AG09319 (cell line): Measurements from ENCODE around the gene NANOS2.
"Not testable (repeated sequence)": the region's sequence is repeated elsewhere in the genome, so short reads cannot be mapped to it uniquely, and the experiment has no call there.

ENCODE experiments used
- DNase-seq: peaks from one replicate; pipeline ENCODE4 v3.0.0-alpha.2; 2010; ENCODE audit warnings: low read depth; ENCODE audit errors: extremely low read depth
- CTCF ChIP-seq: IDR thresholded peaks from 2 replicates; pipeline ENCODE4 v1.5.1; 2011; ENCODE audit warnings: low read depth, mild to moderate bottlenecking, inconsistent platforms, low read length, moderate library complexity

Gene NANOS2

DNA sequence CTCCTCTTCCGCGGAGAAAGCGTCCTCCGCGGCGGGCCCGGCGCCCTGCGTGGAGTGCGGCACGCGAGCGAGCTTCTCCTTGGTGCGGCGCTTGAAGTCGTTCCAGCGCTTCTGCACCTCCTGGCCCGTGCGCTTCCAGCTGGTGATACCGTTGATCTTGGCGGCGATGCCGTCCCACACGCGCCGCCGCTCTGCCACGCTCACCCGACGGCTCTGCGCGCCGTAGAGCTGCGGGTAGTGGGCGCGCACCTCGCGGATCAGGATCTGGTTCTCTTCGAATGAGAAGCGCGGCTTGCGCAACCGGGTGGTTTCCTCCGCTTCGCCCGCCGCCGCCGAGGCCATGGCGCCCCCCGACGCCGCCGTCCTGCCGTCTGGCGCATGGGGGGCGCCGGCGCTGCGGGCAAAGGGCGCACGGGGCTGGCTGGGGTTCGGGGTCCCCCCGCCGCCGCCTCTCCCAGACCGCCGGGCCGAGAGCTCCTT, 13.1 kb downstream of the NANOS2 start:
- no peak for DNase-seq
- no peak for TF ChIP-seq CTCF

GRCh38 chr19:45900738-45901431, 13.7 kb downstream of the NANOS2 start:
- DNase-seq: no peak
- no peak for TF ChIP-seq CTCF

GRCh38 chr19:45899919-45900589, 14.5 kb downstream of the NANOS2 start:
- DNase-seq: no peak
- TF ChIP-seq CTCF: no peak

GRCh38 chr19:45899253-45899652, 15.3 kb downstream of the NANOS2 start:
- no peak for TF ChIP-seq CTCF
- no peak for DNase-seq

DNA sequence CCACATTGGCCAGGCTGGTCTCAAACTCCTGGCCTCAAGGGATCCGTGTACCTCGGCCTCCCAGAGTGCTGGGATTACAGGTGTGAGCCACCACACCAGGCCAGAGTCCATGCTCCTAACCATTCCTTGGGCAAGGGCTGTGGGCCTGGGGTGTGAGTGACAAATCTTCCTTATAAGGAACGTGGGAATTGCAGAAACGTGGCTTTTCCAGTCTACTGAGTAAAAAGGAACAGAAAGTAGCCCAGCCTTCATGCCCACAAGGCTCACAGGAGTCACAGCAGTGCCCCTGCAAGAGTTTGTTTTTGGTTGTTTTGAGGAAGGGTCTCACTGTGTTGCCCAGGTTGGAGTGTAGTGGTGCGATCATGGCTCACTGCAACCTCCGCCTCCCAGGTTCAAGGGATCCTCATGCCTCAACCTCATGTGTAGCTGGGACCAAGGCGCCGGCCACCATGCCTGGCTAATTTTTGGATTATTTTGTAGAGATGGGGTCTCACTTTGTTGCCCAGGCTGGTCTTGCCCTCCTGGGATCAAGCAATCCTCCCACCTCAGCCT, 17.2 kb downstream of the NANOS2 start:
- DNase-seq: no peak
- TF ChIP-seq CTCF: no peak

- DNase-seq: not testable (repeated sequence)
Measured at GRCh38 chr19:45895983-45896599, 18.5 kb downstream of the NANOS2 start.

DNA sequence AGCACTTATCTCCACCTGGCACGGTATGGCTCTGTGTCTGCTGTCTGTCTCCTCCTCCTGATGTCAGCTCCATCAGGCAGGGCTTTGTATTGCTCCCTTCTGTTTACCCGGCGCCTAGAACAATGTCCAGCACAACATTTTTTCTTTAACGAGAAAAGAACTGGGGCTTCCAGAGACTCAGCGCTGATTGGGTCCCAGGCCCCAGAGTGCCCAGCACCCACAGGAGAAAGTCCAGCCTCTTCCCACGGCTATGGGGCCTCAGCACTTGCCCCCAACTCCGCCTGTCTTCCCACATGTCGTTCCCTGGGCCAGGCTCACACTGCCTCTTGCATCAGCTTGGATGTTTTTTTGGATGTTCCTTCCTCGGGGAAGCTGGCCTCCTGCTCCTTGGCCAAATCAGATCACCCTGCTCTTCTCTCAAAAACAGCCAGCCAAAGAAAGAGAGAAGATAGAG, 19.0 kb downstream of the NANOS2 start:
- DNase-seq: no peak
- TF ChIP-seq CTCF: no peak
